Keratinocyte (primary cell): ENCODE results near the gene PODN. TPM values are rescaled to one million over a fixed set of nuclear protein-coding genes. Genes with fewer than 3 reads are reported as not detected.

Source experiments
- DNase-seq: peaks from one replicate; pipeline ENCODE4 v3.0.0-alpha.2; 2011; ENCODE audit warnings: low read depth, missing footprints, low spot score
- FAIRE-seq: peaks from 2 replicates; lab custom pipeline; 2011; peaks lifted over from hg19 to GRCh38; lab: Jason Lieb, UNC
- H2AFZ ChIP-seq: 2 replicates; pipeline ENCODE4 v1.6.0; 2012; ENCODE audit warnings: low read length, control low read depth, inconsistent platforms; ENCODE audit not compliant: control insufficient read depth
- H3K27ac ChIP-seq: 2 replicates; pipeline ENCODE4 v1.5.1; 2011; ENCODE audit warnings: low read length; ENCODE audit not compliant: control insufficient read depth, insufficient read depth
- H3K27me3 ChIP-seq: 3 replicates; pipeline ENCODE4 v1.6.0; 2011; ENCODE audit warnings: low read length; ENCODE audit not compliant: control insufficient read depth, insufficient read depth; ENCODE audit errors: extremely low read depth
- H3K36me3 ChIP-seq, 2 experiments: 2 replicates in 1 of 2; 3 replicates in 1 of 2; pipeline ENCODE4 v1.5.1; 2011; ENCODE audit warnings: low read length in 2 of 2, mild to moderate bottlenecking in 1 of 2; ENCODE audit not compliant: control insufficient read depth in 2 of 2, insufficient read depth in 2 of 2; ENCODE audit errors: extremely low read depth in 1 of 2
- H3K4me1 ChIP-seq: 3 replicates; pipeline ENCODE4 v1.5.1; 2011; ENCODE audit warnings: low read length; ENCODE audit not compliant: control insufficient read depth, insufficient read depth; ENCODE audit errors: extremely low read depth
- H3K4me2 ChIP-seq: 3 replicates; pipeline ENCODE4 v1.6.0; 2011; ENCODE audit warnings: low read depth, low read length; ENCODE audit not compliant: control insufficient read depth, insufficient read depth; ENCODE audit errors: extremely low read depth
- H3K4me3 ChIP-seq, 3 experiments: fragments of 200-600 bp in 1 of 3; sonication (generic) in 1 of 3; 2 replicates in 2 of 3; 3 replicates in 1 of 3; pipeline ENCODE4 v1.5.1; 2011 to 2016; ENCODE audit warnings: low read length in 3 of 3, mild to moderate bottlenecking in 3 of 3, control low read depth in 2 of 3, inconsistent platforms in 1 of 3, low read depth in 1 of 3, mixed read lengths in 1 of 3, mixed run types in 1 of 3, moderate library complexity in 1 of 3; ENCODE audit not compliant: control insufficient read depth in 2 of 3, insufficient read depth in 2 of 3; ENCODE audit errors: extremely low read depth in 1 of 3
- H3K79me2 ChIP-seq: 2 replicates; pipeline ENCODE4 v1.6.0; 2012; ENCODE audit warnings: low read length; ENCODE audit not compliant: control insufficient read depth, insufficient read depth
- H3K9ac ChIP-seq: 3 replicates; pipeline ENCODE4 v1.6.0; 2011; ENCODE audit warnings: low read length; ENCODE audit not compliant: control insufficient read depth, insufficient read depth; ENCODE audit errors: extremely low read depth
- H3K9me1 ChIP-seq: 3 replicates; pipeline ENCODE4 v1.6.0; 2011; ENCODE audit warnings: low read length; ENCODE audit not compliant: control insufficient read depth, insufficient read depth; ENCODE audit errors: extremely low read depth
- H3K9me3 ChIP-seq: 2 replicates; pipeline ENCODE4 v1.5.1; 2012; ENCODE audit warnings: low read depth, low read length; ENCODE audit not compliant: control insufficient read depth
- H4K20me1 ChIP-seq: 3 replicates; pipeline ENCODE4 v1.6.0; 2011; ENCODE audit warnings: low read length; ENCODE audit not compliant: control insufficient read depth, insufficient read depth; ENCODE audit errors: extremely low read depth
- EZH2 ChIP-seq: IDR thresholded peaks from one replicate; pipeline ENCODE4 v1.6.1; 2012; ENCODE audit warnings: inconsistent platforms, mild to moderate bottlenecking, low read length, moderate library complexity
- dilution Hi-C: fragments of 300-500 bp; cut with MboI; formaldehyde crosslinking; loops from one replicate; pipeline ENCODE4 v1.7.0; 2020; ENCODE audit warnings: low sequenced_read_pairs; ENCODE audit not compliant: extremely low pct_ligation_motif_present
- polyA plus RNA-seq, 5 experiments: library from polyadenylated mRNA; depleted of rRNA in 3 of 5; stranded (reverse) in 3 of 5; stranded (forward) in 1 of 5; unstranded in 1 of 5; fragments of >200 nt; gene quantifications; 1 replicate in 1 of 5; 2 replicates in 3 of 5; 3 replicates in 1 of 5; pipeline versions ENCODE4 v1.2.1 to v1.2.3, GENCODE V29; 2011 to 2012; ENCODE audit warnings: missing spikeins in 2 of 5, low read depth in 1 of 5, low replicate concordance in 1 of 5
- TF ChIP-seq, protein P1 (sequence below), 3 experiments: IDR thresholded peaks in 1 of 3; conservative IDR thresholded peaks in 1 of 3; optimal IDR thresholded peaks in 1 of 3; 2 replicates in 2 of 3; 3 replicates in 1 of 3; pipeline versions ENCODE3 to v1.5.1; 2011; ENCODE audit warnings: low read length in 3 of 3, mild to moderate bottlenecking in 3 of 3, moderate library complexity in 2 of 3, control low read depth in 1 of 3, inconsistent platforms in 1 of 3; ENCODE audit not compliant: insufficient read depth in 2 of 3; ENCODE audit errors: extremely low read depth in 1 of 3

Gene PODN
- polyA plus RNA-seq, 1 donor (not counting 4 experiments of a cell fraction or from before 2014, with no cell fraction given): not detected

DNA sequence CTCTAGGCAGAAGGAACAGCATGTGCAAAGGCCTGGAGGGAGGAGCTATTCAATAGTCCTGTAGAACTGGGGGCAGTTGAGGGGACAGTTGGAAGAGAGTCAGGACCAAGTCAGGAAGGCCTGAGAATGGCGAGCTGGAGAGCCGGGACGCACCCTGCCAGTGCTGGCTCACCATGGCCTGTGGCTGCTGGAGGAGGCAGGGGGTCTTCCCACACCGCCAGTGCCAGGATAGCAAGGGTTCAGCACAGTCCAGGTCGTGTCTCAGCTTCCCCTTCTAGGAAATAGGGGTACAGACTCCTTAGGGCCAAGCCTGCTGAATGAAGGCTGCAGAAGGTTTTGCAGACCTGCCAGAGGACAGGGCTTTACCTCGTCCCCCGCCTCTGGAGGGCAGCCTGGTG lies 7.3 kb downstream of the PODN start:
- H3K27ac ChIP-seq: no peak overlapping the region
- H3K9ac ChIP-seq: no peak overlapping the region
- no peaks in the 10 kb centered on the region for H3K4me1 ChIP-seq
- peaks cover 8% of the 10 kb centered on the region for H3K27me3 ChIP-seq
- dilution Hi-C loops: no loop called here
- DNase-seq (no peak), FAIRE-seq (no peak)
- no peaks in the 10 kb centered on the region for H3K79me2 ChIP-seq
- H4K20me1 ChIP-seq: no peaks in the 10 kb centered on the region
- no peak for TF ChIP-seq EZH2
- TF ChIP-seq, protein P1, sequence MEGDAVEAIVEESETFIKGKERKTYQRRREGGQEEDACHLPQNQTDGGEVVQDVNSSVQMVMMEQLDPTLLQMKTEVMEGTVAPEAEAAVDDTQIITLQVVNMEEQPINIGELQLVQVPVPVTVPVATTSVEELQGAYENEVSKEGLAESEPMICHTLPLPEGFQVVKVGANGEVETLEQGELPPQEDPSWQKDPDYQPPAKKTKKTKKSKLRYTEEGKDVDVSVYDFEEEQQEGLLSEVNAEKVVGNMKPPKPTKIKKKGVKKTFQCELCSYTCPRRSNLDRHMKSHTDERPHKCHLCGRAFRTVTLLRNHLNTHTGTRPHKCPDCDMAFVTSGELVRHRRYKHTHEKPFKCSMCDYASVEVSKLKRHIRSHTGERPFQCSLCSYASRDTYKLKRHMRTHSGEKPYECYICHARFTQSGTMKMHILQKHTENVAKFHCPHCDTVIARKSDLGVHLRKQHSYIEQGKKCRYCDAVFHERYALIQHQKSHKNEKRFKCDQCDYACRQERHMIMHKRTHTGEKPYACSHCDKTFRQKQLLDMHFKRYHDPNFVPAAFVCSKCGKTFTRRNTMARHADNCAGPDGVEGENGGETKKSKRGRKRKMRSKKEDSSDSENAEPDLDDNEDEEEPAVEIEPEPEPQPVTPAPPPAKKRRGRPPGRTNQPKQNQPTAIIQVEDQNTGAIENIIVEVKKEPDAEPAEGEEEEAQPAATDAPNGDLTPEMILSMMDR (optimal IDR thresholded peaks at IDR 0.05 in 1 of 3, IDR thresholded peaks at IDR 0.05 in 1 of 3, conservative IDR thresholded peaks at IDR 0.05 in 1 of 3; ENCODE audit: extremely low read depth in 1 of 3, insufficient read depth in 2 of 3, low read length in 3 of 3): no peak
- no peak overlapping the region for H3K4me2 ChIP-seq
- H3K9me3 ChIP-seq: no peaks in the 10 kb centered on the region
- H3K9me1 ChIP-seq: no peaks in the 10 kb centered on the region
- H2AFZ ChIP-seq: no peak overlapping the region
- no peak overlapping the region for H3K4me3 ChIP-seq
- H3K36me3 ChIP-seq: no peaks in the 10 kb centered on the region

DNA sequence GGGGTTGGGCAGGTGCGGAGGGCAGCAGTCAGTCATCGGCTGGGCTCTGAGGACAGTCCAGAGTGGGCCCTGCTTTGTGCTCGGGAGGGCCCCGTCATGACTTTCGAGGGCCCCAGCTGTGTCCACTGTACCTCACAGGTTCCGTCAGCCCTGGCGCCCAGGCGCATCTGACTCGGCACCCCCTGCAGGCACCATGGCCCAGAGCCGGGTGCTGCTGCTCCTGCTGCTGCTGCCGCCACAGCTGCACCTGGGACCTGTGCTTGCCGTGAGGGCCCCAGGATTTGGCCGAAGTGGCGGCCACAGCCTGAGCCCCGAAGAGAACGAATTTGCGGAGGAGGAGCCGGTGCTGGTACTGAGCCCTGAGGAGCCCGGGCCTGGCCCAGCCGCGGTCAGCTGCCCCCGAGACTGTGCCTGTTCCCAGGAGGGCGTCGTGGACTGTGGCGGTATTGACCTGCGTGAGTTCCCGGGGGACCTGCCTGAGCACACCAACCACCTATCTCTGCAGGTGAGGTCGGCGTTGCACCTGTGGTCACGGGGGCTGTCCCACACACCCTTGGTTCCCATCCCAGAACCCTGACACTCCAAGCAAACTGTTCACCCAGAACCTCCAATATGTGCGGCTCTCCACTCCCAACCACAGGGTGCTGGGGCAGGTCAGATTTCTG lies 7.8 kb downstream of the PODN start:
- H3K4me3 ChIP-seq: no peak overlapping the region
- no peak for DNase-seq
- dilution Hi-C loops: no loop called here

More for the DNA sequence above, 7.8 kb downstream of the PODN start:
- Histone ChIP-seq H3K27me3 (peaks cover 3% of the 10 kb centered on the region), H3K9ac (no peak overlapping the region), H3K79me2 (no peaks in the 10 kb centered on the region), H3K4me1 (no peaks in the 10 kb centered on the region), H4K20me1 (no peaks in the 10 kb centered on the region), H3K9me3 (no peaks in the 10 kb centered on the region), H3K9me1 (no peaks in the 10 kb centered on the region), H3K27ac (no peak overlapping the region), H2AFZ (no peak overlapping the region), H3K36me3 (no peaks in the 10 kb centered on the region), H3K4me2 (no peak overlapping the region)
- FAIRE-seq: no peak
- TF ChIP-seq, protein P1 (optimal IDR thresholded peaks at IDR 0.05 in 1 of 3, IDR thresholded peaks at IDR 0.05 in 1 of 3, conservative IDR thresholded peaks at IDR 0.05 in 1 of 3; ENCODE audit: extremely low read depth in 1 of 3, insufficient read depth in 2 of 3, low read length in 3 of 3): no peak
- TF ChIP-seq EZH2: no peak
